Hepatocyte (in vitro differentiated cells): ENCODE measurements around the gene CLDN8.

Experiments
- EZH2 ChIP-seq: fragments of 200-600 bp; sonication (generic); IDR thresholded peaks from 2 replicates; pipeline ENCODE4 v1.6.1; 2016; ENCODE audit warnings: antibody characterized with exemption, mild to moderate bottlenecking, borderline replicate concordance
- EZH2phosphoT487 ChIP-seq: fragments of 200-600 bp; sonication (generic); IDR thresholded peaks from one replicate; pipeline ENCODE4 v1.6.1; 2018; ENCODE audit warnings: antibody characterized with exemption, mild to moderate bottlenecking, low read depth, moderate library complexity; ENCODE audit not compliant: unreplicated experiment, severe bottlenecking
- TF ChIP-seq, protein P1 (sequence below): fragments of 200-600 bp; sonication (generic); IDR thresholded peaks from 2 replicates; pipeline ENCODE4 v1.5.1; 2016; ENCODE audit warnings: antibody characterized with exemption, mild to moderate bottlenecking; ENCODE audit not compliant: poor library complexity

GRCh38 chr21:30243691-30244090, 27.8 kb upstream of the CLDN8 start:
- TF ChIP-seq, protein P1, sequence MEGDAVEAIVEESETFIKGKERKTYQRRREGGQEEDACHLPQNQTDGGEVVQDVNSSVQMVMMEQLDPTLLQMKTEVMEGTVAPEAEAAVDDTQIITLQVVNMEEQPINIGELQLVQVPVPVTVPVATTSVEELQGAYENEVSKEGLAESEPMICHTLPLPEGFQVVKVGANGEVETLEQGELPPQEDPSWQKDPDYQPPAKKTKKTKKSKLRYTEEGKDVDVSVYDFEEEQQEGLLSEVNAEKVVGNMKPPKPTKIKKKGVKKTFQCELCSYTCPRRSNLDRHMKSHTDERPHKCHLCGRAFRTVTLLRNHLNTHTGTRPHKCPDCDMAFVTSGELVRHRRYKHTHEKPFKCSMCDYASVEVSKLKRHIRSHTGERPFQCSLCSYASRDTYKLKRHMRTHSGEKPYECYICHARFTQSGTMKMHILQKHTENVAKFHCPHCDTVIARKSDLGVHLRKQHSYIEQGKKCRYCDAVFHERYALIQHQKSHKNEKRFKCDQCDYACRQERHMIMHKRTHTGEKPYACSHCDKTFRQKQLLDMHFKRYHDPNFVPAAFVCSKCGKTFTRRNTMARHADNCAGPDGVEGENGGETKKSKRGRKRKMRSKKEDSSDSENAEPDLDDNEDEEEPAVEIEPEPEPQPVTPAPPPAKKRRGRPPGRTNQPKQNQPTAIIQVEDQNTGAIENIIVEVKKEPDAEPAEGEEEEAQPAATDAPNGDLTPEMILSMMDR, result no peak
- TF ChIP-seq EZH2phosphoT487, result no peak
- TF ChIP-seq EZH2, result no peak
